Amygdala (tissue), 56 donors: ENCODE data around the gene LGI1.

Experiments
- DNase-seq, 56 donors: peaks; one replicate each; lab custom pipeline; 2025; lab: John Stamatoyannopoulos, UW

The LGI1 gene

DNA sequence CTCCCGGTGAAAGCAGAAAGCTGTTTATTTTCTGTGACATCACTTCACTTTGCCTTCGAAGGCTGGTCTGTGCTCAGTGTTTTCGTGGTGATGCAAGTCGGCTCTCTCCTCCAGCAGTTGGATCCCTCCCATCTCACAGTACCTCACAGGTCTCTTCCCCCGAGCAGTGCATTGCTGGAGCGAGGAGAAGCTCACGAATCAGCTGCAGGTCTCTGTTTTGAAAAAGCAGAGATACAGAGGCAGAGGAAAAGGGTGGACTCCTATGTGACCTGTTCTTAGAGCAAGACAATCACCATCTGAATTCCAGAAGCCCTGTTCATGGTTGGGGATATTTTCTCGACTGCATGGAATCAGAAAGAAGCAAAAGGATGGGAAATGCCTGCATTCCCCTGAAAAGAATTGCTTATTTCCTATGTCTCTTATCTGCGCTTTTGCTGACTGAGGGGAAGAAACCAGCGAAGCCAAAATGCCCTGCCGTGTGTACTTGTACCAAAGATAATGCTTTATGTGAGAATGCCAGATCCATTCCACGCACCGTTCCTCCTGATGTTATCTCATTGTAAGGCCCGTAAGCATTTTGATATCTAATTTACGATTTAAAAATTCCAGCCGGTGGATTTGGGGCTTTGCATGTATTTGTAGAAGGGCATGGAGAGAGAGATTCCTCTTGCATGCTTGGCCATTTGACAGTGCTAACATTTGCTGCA is at the start of gene LGI1:
TSS of gene LGI1 (plus strand) at position 136 of the 707 bp plus-strand sequence. CDS start at position 345, 209 bp downstream.
- peak in 28 of 56 donors; percentile 14 to 67 (median 44) for DNase-seq

DNA sequence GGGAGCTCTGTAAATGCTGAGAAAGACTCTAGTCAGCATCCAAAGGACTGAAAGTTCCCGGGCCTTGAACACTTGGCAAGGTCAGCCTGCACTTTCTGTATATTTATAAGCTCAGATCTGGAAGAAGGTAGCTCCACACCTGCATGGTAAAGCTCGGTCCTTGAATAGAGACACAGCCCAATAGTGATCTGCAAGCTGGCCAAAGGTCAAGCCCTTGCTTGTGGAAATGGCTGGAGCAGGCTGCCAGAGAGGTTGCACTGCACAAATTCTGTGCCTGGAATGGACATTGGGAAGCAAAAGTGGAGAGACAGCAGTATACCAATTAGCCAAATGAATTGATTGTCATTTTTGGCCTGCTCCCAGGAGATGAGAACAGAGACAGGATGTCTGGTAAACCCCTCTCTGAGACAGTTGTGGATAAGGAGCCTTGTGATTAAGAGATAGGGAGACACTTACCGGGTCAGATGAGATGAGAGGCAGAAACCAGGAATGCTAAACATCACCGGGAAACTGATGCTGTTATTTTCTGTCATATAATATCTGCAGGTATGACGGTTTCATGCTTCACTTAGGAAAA is 47.3 kb upstream of the LGI1 start:
- no peak for DNase-seq

DNA sequence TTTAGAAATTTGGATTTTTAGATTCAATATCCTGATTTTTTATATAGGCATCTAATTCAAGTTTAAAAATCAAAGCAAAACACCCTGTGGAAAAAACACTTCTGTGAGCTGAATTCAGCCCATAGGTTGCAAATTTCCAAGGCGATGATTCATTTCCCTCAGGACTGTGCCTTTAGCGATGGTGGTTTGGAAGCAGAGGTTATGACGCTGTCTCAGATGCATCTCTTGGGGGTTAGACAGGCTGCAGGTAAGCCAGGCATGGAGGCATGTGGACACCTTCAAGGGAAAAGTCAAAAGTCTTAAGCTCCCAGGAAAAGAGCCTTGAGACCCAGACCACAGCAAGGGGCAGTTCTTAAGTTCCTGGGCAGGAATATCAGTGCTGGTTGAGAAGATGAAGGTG is 45.8 kb upstream of the LGI1 start:
- DNase-seq: no peak

DNA sequence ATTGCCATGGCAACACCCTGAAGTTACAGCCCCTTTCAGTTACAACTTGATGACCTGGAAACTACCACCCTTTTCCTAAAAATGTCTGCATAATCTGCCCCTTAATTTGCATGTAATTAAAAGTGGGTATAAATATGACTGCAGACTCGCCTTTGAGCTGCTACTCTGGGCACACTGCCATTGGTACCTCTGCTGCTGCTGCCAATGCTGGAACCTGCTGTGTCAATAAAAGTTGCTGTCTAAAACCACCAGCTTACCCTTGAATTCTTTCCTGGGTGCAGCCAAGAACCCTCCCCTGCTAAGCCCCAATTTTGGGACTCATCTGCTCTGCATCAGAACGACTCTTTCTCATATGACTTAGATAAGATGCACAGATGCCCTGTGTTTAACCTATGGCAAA is 45.1 kb upstream of the LGI1 start:
- DNase-seq: peak in 4 of 56 donors; percentile 2 to 21 (median 14)

DNA sequence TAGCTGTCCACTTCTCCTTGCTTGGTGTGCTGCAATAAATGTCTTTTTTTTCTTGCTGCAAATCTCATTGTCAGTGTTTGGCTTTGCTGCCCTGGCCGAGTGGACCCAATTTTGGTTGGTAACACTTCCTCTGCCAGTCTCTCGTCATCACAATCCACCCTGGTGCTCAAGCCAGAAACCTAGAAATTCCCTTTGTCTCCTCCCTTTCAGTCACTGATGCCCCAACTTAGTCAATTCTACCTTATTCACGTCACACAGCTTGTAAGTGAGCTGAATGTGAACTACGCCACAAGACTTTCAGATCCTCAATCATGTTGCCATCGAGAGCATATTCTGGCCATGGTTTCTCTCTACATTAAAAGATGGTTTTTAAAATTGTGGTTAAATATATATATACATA is 42.4 kb upstream of the LGI1 start:
- no peak for DNase-seq

DNA sequence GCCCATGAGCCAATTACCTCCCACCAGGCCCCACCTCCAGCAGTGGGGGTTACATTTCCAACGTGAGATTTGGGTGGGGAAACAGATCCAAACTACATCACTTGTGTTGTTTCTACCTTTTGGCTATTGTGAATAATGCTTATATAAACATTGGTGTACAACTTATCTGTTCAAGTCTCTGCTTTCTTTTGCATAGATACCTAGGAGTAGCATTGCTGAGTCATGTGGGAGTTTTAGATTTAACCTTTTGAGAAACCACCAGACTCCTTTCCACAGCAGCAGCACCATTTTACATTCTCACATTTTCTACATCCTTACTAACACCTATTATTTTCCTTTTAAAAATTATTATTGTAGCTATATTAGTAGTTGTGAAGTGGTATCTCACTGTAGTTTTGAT is 41.0 kb upstream of the LGI1 start:
- DNase-seq: no peak

DNA sequence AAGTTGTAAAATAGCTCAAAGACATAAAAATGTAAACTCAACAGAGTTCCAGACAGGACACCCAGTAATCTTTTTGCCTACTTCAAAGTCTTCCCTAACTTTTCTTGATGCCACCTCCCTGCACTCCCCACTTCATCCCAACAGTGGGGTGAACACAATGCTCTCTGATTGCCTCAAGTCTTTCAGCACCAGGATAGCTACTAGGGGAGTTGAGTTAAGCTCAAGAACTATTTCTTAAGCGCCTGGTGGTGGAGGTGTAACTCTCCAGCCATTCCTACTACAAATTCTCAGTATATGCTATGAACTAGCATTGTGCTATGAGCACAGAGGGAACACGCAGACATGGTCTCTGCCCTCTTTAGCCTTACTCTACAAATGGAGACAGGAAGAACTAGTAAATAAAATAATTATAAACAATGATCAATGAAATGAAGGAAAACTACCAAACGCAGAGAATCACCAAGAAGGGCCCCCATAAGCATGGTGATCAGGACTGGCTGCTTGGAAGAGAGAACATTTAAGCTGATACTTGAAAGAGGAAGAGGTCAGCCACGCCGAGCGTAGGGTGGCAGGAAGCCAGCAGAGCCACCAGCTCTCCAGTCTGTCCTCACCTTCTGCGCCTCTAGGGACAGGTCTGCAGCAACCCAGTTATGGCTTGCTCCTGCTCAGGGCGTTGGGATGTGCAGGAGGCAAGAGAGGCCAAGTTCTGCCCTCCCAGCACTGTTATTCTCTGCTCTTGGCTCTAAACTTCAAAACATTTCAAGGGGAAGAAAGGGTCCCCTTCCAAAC is 38.6 kb upstream of the LGI1 start:
- DNase-seq: peak in 2 of 56 donors; percentile 3 to 8

DNA sequence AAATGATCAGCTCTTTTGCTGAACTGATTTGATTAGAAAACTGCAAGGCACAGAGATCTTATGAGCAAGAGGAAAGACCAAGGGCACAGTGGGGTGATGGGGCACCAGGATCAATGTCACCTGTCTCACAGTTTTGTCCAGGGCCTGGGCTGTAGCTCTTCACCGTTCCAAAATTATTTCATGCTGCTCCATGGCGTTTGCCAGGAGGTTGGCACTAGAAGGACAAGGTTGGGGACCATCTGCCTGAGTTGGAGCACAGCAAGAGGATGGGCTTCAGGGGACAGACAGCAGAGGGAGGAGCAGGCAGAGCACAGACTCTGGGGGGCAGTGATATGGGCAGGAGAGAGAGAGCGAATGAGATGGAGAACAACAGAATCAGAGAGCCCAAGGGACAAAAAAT is 37.8 kb upstream of the LGI1 start:
- DNase-seq: no peak

DNA sequence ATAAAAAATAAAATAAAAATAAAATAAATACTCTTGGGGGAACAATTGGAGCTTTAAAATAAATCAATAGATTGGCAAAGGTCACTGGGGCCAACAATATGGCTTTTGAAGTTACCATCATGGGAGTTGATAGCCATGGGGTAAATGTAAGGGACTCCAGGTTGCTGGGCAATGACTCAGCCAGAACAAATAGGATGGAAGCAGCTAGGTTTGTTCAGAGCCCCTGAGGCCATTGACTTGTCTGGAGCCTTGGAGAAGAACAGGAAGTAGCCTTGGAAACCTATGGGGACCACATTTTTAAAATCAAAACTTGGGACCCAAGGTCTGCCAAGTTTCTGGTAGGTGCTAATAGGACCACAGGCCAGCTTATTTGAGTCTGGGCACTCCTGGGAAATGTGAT is 35.2 kb upstream of the LGI1 start:
- DNase-seq: no peak

DNA sequence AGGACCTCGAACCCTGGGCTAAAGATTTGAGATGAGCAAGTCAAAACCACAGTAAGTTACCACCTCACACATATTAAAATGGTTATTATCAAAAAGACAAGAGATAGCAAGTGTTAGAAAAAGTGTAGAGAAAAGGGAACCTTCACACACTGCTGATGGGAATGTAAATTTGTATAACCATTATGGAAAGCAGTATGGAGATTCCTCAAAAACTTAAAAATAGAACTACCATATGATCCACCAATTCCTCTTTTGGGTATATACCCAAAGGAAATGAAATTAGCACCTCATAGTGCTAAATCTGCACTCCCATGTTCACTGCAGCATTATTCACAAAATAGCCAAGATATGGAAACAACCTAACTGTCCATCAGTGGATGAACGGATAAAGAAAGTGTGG is 34.6 kb upstream of the LGI1 start:
- no peak for DNase-seq

DNA sequence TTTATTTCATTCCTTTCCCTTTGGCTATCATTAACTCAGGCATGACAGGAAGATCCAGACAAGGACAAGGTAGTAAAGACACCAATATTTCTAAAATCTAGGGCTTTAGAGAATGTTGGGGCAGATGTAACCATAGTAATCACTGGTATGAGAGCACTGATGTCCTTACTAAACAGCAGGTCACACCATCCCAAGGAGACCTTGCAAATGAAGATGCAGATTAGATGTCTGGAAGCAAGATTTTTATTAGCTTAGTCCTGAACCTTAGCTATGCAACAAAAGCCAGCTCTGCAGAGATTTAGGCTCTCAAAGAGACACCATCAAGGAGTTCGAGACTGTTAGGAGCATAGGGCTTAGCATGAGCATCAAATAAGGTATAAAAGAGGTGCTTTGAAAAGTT is 31.7 kb upstream of the LGI1 start:
- DNase-seq: no peak

DNA sequence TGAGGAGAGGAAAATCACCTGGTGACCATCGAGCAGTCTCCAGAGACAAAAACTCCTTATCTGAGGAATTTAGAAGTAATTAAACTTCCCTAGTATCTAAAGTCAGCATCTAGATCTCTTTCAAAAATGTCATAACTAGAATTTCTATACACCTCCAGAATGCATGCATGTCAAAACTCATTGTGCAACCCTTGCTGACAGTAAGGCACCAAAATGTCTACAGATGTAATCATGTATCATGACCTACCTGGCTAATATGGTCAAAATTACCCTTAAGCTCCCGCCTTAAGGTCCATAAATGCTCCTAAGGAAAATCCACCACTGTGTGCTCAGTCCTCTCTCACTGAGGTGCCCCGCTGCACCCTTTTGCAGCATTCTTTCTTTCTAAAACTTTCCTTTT is 16.4 kb upstream of the LGI1 start:
- DNase-seq: no peak

DNA sequence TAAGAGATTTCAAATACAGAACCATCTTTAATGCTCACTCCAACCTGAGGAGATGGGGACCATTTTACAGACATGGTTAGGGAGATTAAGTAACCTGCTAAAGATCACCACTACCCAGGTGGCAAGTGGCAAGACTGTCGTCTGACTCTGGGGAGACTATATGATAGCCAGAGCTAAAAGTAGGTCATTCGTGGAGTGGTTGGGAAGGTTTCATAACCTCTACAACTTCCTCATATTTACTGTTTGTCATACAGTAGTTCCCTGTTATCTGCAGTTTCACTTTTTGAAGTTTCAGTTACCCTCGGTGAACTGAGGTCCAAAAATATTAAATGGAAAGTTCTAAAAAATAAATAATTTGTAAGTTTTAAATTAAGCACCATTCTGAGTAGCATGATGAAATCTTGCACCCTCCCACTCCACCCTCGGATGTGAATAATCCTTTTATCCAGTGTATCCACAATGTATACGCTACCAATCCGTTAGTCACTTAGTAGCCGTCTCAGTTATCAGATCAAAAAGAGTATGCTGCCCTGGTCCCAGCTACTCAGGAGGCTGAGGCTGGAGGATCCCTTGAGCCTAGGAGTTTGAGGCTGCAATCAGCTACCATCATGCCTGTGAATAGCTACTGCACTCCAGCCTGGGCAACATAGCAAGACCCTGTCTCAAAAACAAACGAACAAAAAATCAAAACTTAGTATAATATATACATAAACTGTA is 14.9 kb upstream of the LGI1 start:
- DNase-seq: no peak

DNA sequence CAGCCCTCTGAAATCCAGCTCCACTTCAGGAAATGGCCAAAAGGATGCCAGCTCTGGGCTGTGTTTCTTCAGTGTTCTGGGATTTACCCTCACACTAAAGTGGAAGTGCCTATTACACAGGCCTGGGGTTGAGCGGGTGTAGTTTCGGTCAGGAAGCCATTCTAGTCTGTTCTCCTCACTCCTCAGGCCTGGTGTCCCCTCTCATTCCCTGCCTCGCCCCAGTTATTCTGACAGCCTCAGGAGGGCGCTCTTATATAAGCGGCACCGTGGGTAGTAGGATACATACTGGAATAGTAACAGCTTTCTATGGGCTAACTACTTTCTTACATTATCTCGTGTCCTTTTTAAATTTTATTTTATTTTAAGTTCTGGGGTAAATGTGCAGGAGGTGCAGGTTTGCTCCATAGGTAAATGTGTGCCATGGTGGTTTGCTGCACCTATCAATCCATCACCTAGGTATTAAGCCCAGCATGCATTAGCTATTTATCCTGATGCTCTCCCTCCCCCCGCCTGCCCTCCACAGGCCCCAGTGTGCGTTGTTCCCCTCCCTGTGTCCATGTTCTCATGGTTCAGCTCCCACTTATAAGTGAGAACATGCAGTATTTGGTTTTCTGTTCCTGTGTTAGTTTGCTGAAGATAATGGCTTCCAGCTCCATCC is 12.2 kb upstream of the LGI1 start:
- DNase-seq: peak in 11 of 56 donors; percentile 6 to 48 (median 21)

DNA sequence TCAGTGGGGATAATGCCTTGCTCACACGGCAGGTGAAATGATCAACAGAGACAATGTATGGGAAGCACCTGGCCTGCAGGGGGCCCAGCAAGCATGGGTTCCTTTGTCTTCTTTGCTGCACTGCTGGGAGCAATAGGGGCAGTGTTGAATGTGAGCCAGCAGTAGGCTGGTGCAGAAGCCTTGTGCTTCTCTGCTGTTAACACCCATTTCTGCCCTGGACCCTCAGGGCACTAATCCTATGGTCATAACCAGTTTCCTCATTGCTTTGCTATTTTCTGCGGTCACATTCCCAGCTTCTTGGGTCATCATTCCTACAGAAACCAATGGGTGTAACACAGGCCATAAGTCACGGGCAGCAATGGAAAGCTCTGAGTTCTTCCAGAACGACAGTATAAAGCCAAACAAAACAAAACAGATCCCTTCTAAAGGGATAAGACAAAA is 10.9 kb upstream of the LGI1 start:
- DNase-seq: no peak

DNA sequence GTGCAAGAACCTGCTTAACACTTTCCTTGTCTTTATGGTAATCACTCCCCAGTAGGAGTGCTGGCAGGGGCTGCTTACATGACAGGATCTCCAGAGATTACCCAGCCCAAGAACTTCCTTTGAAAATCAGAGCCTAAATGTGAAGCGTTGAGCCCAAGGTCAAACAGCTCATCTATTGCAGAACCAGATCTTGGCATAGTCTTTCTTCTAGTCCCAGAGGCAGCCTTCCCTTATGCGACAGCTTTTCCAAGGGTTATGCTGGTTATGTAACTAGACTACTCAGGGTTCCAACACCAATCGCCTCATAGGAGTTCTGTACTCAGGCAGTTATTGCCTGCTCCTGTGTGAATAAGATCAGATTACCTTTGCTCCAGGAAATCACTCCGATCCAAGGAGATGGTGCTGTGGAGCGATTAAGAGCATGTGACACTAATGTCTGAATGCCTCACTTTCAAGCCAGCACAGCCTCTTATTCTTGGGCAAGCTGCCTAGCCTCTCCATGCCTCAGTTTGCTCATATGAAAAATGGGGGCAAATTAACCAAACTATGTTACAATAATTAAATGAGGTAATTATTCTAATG is 8.4 kb upstream of the LGI1 start:
- DNase-seq: no peak

DNA sequence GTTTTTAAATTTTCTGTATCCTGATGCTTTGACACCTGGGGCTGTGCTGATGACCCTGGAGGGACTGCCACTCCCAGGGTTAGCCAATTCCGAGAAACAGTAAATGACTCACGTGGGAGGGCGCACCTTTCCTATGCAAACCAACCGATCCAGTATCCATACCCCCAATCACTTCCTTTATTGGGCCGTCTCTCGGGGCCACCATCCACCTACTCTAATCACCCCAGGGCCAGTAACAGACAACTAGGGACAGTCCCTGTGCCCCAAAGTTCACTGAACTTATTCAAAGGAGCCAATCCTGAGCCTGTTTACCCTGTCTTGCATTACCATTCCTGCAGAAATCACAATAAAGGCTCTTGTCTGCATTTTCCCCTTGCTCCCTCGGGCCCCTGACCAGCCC is 6.6 kb upstream of the LGI1 start:
- no peak for DNase-seq

DNA sequence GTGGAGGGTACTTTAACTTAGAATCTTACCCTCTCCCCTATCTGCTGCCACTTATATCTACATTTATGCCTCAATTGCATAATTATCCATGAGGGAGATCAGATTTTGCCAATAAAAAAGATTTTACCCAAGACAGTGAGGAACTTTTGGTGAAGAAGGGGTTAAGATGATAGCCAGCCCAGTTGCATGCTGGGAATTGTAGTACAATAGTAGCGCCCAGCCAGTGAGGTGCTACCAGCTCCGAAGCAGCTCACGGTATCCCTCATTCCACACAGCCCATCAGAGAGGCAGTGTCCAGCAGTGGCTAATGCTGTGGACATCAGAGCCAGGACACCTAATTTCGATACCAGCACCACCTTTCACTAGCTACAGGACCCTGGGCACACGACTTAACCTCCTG is 5.9 kb upstream of the LGI1 start:
- DNase-seq: peak in 7 of 56 donors; percentile 14 to 65 (median 22)

DNA sequence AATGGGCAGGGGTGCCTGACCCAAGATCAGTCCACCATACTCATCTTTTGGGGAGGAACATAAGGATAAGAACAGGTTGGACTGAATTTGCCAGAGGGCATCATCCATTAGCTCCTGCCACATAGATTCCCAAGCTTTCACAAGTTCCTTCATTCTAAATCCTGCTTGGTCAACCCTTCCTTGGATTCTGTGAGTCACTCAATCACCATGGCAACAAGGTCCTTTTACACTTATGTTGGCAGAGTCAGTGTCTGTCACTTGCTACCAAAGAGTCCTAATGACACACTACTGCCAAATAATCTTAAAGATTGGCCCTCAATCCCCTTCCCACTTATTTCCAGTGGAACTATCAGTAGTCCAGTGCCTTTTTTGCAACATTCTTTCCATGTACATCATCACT is 5.0 kb upstream of the LGI1 start:
- peak in 1 of 56 donors; percentile 24 for DNase-seq

DNA sequence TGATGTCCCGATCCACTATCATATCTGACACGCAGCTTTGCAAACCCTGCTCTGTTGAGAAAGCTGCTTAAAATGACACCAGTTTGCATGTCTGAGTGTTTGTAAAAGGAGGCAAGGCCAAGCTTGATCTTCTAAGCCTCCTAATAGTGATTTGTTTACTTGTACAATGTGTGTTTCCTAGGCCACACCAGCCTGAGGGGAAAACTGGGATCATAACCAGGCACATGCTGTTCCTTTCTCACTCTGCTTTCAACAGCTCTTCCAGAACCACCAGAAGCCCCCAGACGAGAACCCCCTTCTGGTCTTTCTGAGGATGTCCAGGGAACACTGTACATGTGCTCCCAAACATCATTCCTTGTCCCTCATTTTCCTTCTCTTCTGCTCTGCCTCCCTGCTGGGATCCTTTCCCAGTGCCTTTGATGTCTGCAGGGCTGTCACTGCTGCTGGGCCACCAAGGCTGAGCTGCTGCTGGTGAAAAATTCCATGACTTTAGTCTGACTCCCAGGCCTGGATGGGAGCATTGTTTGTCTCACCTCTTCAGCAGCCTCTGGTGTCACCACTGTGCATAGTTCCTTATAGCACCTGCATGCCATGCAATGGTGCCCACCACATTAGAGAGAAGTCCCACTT is 4.0 kb upstream of the LGI1 start:
- peak in 1 of 56 donors; percentile 20 for DNase-seq
